PFSK-1 (cell line): ENCODE data around the gene NTM.

Experiments used
- FOXP2 ChIP-seq: optimal IDR thresholded peaks from 2 replicates; pipeline ENCODE3; 2011; ENCODE audit warnings: borderline replicate concordance, control low read depth, inconsistent platforms; ENCODE audit not compliant: insufficient read depth; ENCODE audit errors: extremely low read length, extremely low read depth
- POLR2AphosphoS5 ChIP-seq: IDR thresholded peaks from 2 replicates; pipeline ENCODE4 v1.6.1; 2012; ENCODE audit warnings: low read depth, mild to moderate bottlenecking, control low read depth, low read length, moderate library complexity
- SIN3A ChIP-seq: IDR thresholded peaks from 2 replicates; pipeline ENCODE4 v1.6.1; 2012; ENCODE audit warnings: mild to moderate bottlenecking, low read length, moderate library complexity, borderline replicate concordance; ENCODE audit not compliant: insufficient read depth
- TAF1 ChIP-seq: IDR thresholded peaks from 2 replicates; pipeline ENCODE4 v1.6.1; 2012; ENCODE audit warnings: low read length, control low read depth, borderline replicate concordance; ENCODE audit not compliant: insufficient read depth
- TF ChIP-seq, protein P1 (sequence below), 2 experiments: IDR thresholded peaks; 2 replicates each; pipeline versions ENCODE4 v1.6.1 to v1.8.0; 2011 to 2012; ENCODE audit warnings: low read depth in 2 of 2, low read length in 2 of 2, control low read depth in 1 of 2, inconsistent platforms in 1 of 2, mild to moderate bottlenecking in 1 of 2, moderate library complexity in 1 of 2; ENCODE audit not compliant: insufficient read depth in 1 of 2

Gene NTM

GRCh38 chr11:131457163-131457562 lies 86.7 kb downstream of the NTM start:
- no peak for TF ChIP-seq SIN3A
- TF ChIP-seq, protein P1, sequence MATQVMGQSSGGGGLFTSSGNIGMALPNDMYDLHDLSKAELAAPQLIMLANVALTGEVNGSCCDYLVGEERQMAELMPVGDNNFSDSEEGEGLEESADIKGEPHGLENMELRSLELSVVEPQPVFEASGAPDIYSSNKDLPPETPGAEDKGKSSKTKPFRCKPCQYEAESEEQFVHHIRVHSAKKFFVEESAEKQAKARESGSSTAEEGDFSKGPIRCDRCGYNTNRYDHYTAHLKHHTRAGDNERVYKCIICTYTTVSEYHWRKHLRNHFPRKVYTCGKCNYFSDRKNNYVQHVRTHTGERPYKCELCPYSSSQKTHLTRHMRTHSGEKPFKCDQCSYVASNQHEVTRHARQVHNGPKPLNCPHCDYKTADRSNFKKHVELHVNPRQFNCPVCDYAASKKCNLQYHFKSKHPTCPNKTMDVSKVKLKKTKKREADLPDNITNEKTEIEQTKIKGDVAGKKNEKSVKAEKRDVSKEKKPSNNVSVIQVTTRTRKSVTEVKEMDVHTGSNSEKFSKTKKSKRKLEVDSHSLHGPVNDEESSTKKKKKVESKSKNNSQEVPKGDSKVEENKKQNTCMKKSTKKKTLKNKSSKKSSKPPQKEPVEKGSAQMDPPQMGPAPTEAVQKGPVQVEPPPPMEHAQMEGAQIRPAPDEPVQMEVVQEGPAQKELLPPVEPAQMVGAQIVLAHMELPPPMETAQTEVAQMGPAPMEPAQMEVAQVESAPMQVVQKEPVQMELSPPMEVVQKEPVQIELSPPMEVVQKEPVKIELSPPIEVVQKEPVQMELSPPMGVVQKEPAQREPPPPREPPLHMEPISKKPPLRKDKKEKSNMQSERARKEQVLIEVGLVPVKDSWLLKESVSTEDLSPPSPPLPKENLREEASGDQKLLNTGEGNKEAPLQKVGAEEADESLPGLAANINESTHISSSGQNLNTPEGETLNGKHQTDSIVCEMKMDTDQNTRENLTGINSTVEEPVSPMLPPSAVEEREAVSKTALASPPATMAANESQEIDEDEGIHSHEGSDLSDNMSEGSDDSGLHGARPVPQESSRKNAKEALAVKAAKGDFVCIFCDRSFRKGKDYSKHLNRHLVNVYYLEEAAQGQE (IDR thresholded peaks at IDR 0.05; ENCODE audit: insufficient read depth in 1 of 2, low read depth in 2 of 2, low read length in 2 of 2) = no peak
- no peak for TF ChIP-seq POLR2AphosphoS5
- TF ChIP-seq TAF1 = no peak

GRCh38 chr11:131458421-131458820 lies 88.0 kb downstream of the NTM start:
- TF ChIP-seq SIN3A (no peak), TAF1 (no peak), FOXP2 (no peak), POLR2AphosphoS5 (no peak)
- TF ChIP-seq, protein P1 (IDR thresholded peaks at IDR 0.05; ENCODE audit: insufficient read depth in 1 of 2, low read depth in 2 of 2, low read length in 2 of 2) = no peak

DNA sequence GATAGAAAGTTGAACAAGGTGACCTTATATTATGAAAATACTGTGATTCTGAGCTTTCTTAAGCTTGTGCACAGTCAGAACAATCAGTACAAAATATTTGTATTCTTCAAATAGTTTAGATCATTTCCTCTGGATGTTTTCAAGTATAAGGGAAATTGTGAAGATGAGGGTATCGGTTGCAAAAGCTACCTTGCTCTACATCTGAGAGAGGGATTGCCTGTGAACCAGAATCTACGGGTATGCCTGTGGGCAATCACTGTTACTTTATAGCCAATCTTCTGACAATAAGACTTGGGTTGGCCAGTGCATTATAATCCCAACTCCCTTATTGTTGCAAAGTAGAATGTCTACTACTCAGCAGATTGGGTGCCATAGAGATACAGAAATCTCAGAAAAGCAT lies 90.5 kb downstream of the NTM start:
- TF ChIP-seq SIN3A = no peak

- TF ChIP-seq SIN3A (no peak), TAF1 (no peak), POLR2AphosphoS5 (no peak), FOXP2 (no peak)
- TF ChIP-seq, protein P1 (IDR thresholded peaks at IDR 0.05; ENCODE audit: insufficient read depth in 1 of 2, low read depth in 2 of 2, low read length in 2 of 2) = no peak
These were observed 92.2 kb downstream of the NTM start for GRCh38 chr11:131462622-131463021.

DNA sequence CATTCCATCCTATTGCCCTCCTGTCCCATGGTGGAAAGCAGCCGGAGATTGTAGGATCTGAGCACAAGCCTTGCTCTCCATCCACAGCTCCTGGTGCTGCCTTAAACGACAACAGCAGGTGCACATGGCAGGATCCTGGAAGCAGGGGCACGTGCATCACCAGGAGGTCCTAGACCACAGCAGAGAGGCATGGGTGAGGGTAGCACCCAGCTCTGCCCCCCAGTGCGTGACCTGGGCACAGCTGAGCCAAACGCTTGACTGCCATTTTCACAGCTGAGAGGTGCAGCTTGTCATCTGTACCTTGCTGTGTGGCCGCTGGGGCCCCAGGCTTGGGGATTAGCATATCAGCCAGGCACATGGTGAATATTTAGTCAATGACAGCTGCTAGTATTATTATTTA lies 92.7 kb downstream of the NTM start:
- TF ChIP-seq SIN3A = no peak

- TF ChIP-seq POLR2AphosphoS5 (no peak), FOXP2 (no peak), TAF1 (no peak), SIN3A (no peak)
- TF ChIP-seq, protein P1 (IDR thresholded peaks at IDR 0.05; ENCODE audit: insufficient read depth in 1 of 2, low read depth in 2 of 2, low read length in 2 of 2) = no peak
These were observed 93.4 kb downstream of the NTM start for GRCh38 chr11:131463649-131464425.
